ENCODE data around the gene LRP1.

GRCh38 chr12:57224278-57224972, 96.1 kb downstream of the LRP1 start:
- TF ChIP-seq CTCF (IDR thresholded peaks at IDR 0.05), result no peak
- no peak for TF ChIP-seq POLR2AphosphoS5 (IDR thresholded peaks at IDR 0.05)
- TF ChIP-seq POLR2A (IDR thresholded peaks at IDR 0.05), result no peak
- no peak for TF ChIP-seq EP300 (IDR thresholded peaks at IDR 0.05)
